Vagina (tissue), 2 donors: Measurements from ENCODE around the gene EHMT1. TPM values are rescaled to one million over a fixed set of nuclear protein-coding genes. Genes with fewer than 3 reads are reported as not detected.

ENCODE experiments used
- DNase-seq, 2 donors: peaks; one replicate each; pipeline ENCODE4 v3.0.0-alpha.2; 2017; ENCODE audit errors: extremely low spot score in 2 of 2
- H3K27ac ChIP-seq: fragments of 200-600 bp; sonication (generic); one replicate; pipeline ENCODE4 v1.5.1; 2019
- H3K27me3 ChIP-seq: fragments of 200-600 bp; sonication (generic); one replicate; pipeline ENCODE4 v1.5.1; 2019
- H3K36me3 ChIP-seq, 2 donors: fragments of 200-600 bp; sonication (generic); one replicate each; pipeline ENCODE4 v1.5.1; 2017 to 2019
- H3K4me1 ChIP-seq: fragments of 200-600 bp; sonication (generic); one replicate; pipeline ENCODE4 v1.5.1; 2019
- H3K4me3 ChIP-seq, 2 donors: fragments of 200-600 bp; sonication (generic); 1 replicate in 1 of 2; 2 replicates in 1 of 2; pipeline ENCODE4 v1.5.1; 2016 to 2019
- H3K9me3 ChIP-seq: fragments of 200-600 bp; sonication (generic); one replicate; pipeline ENCODE4 v1.5.1; 2019
- CTCF ChIP-seq, 3 experiments: fragments of 450-650 bp in 2 of 3; fragments of 200-600 bp in 1 of 3; sonication (generic) in 1 of 3; IDR thresholded peaks; one replicate each; pipeline ENCODE4 v1.5.1; 2017 to 2019; ENCODE audit warnings: antibody characterized with exemption in 3 of 3, mild to moderate bottlenecking in 2 of 3, moderate library complexity in 2 of 3
- POLR2A ChIP-seq, 2 donors: fragments of 450-650 bp; IDR thresholded peaks; one replicate each; pipeline ENCODE4 v1.6.1; 2017; ENCODE audit warnings: antibody characterized with exemption in 2 of 2, mild to moderate bottlenecking in 2 of 2, moderate library complexity in 2 of 2
- POLR2AphosphoS5 ChIP-seq, 2 donors: sonication (generic); formaldehyde crosslinking; IDR thresholded peaks; one replicate each; pipeline ENCODE4 v1.9.0; 2017; ENCODE audit warnings: antibody characterized with exemption in 2 of 2, mild to moderate bottlenecking in 2 of 2, low read depth in 1 of 2; ENCODE audit not compliant: insufficient read depth in 1 of 2
- intact Hi-C: fragments of 100-400 bp; cut with DNase I; formaldehyde crosslinking; loops from one replicate; pipeline ENCODE4 v1.15.1; 2023
- total RNA-seq: library from RNA; depleted of rRNA; stranded (reverse); fragments of >200 nt; gene quantifications from one replicate; pipeline ENCODE4 v1.2.3, GENCODE V29; 2016

EHMT1 gene
- total RNA-seq, 1 donor from 2014 or later, result 65.8 TPM

GRCh38 chr9:137815256-137816255 is 196.8 kb downstream of the EHMT1 start:
- intact Hi-C loops, result no loop called here
- no peak overlapping the region for H3K27ac ChIP-seq
- no peaks in the 10 kb centered on the region for H3K27me3 ChIP-seq
- no peak overlapping the region for H3K4me3 ChIP-seq
- peaks cover 4 to 73% of the 10 kb centered on the region in 2 donors for H3K36me3 ChIP-seq
- no peak for DNase-seq
- no peaks in the 10 kb centered on the region for H3K9me3 ChIP-seq
- H3K4me1 ChIP-seq, result no peaks in the 10 kb centered on the region
- TF ChIP-seq POLR2AphosphoS5 (IDR thresholded peaks at IDR 0.05; ENCODE audit: insufficient read depth in 1 of 2, low read depth in 1 of 2) (no peak), POLR2A (IDR thresholded peaks at IDR 0.05) (no peak), CTCF (IDR thresholded peaks at IDR 0.05) (no peak)

- TF ChIP-seq CTCF (IDR thresholded peaks at IDR 0.05), result no peak
- TF ChIP-seq POLR2A (IDR thresholded peaks at IDR 0.05), result no peak
- TF ChIP-seq POLR2AphosphoS5 (IDR thresholded peaks at IDR 0.05; ENCODE audit: insufficient read depth in 1 of 2, low read depth in 1 of 2), result no peak
- no peak for DNase-seq
- no peak overlapping the region for H3K27ac ChIP-seq
- peaks cover 4% of the 10 kb centered on the region for H3K9me3 ChIP-seq
- H3K36me3 ChIP-seq, result peaks cover 4 to 79% of the 10 kb centered on the region in 2 donors
- H3K4me1 ChIP-seq, result no peaks in the 10 kb centered on the region
- no peaks in the 10 kb centered on the region for H3K27me3 ChIP-seq
- intact Hi-C loops, result no loop called here
- no peak overlapping the region for H3K4me3 ChIP-seq
Measured at GRCh38 chr9:137816531-137817235, 197.9 kb downstream of the EHMT1 start.

GRCh38 chr9:137817236-137818200 is 198.7 kb downstream of the EHMT1 start:
- intact Hi-C loops, result no loop called here
- Histone ChIP-seq H3K9me3 (peaks cover 4% of the 10 kb centered on the region), H3K27me3 (no peaks in the 10 kb centered on the region), H3K27ac (no peak overlapping the region), H3K4me3 (no peak overlapping the region), H3K4me1 (no peaks in the 10 kb centered on the region), H3K36me3 (peaks cover 4 to 76% of the 10 kb centered on the region in 2 donors)
- TF ChIP-seq POLR2AphosphoS5 (IDR thresholded peaks at IDR 0.05; ENCODE audit: insufficient read depth in 1 of 2, low read depth in 1 of 2), result no peak
- TF ChIP-seq POLR2A (IDR thresholded peaks at IDR 0.05), result no peak
- no peak for TF ChIP-seq CTCF (IDR thresholded peaks at IDR 0.05)
- DNase-seq, result no peak

GRCh38 chr9:137818286-137818685 is 199.5 kb downstream of the EHMT1 start:
- peaks cover 4% of the 10 kb centered on the region for H3K9me3 ChIP-seq
- TF ChIP-seq POLR2A (IDR thresholded peaks at IDR 0.05) (no peak), POLR2AphosphoS5 (IDR thresholded peaks at IDR 0.05; ENCODE audit: insufficient read depth in 1 of 2, low read depth in 1 of 2) (no peak), CTCF (IDR thresholded peaks at IDR 0.05) (no peak)
- intact Hi-C loops, result no loop called here
- DNase-seq, result no peak
- no peaks in the 10 kb centered on the region for H3K27me3 ChIP-seq
- peaks cover 4 to 71% of the 10 kb centered on the region in 2 donors for H3K36me3 ChIP-seq
- no peak overlapping the region for H3K27ac ChIP-seq
- no peaks in the 10 kb centered on the region for H3K4me1 ChIP-seq
- no peak overlapping the region for H3K4me3 ChIP-seq
